ENCODE measurements around the gene COL11A1.

- TF ChIP-seq, protein P1, sequence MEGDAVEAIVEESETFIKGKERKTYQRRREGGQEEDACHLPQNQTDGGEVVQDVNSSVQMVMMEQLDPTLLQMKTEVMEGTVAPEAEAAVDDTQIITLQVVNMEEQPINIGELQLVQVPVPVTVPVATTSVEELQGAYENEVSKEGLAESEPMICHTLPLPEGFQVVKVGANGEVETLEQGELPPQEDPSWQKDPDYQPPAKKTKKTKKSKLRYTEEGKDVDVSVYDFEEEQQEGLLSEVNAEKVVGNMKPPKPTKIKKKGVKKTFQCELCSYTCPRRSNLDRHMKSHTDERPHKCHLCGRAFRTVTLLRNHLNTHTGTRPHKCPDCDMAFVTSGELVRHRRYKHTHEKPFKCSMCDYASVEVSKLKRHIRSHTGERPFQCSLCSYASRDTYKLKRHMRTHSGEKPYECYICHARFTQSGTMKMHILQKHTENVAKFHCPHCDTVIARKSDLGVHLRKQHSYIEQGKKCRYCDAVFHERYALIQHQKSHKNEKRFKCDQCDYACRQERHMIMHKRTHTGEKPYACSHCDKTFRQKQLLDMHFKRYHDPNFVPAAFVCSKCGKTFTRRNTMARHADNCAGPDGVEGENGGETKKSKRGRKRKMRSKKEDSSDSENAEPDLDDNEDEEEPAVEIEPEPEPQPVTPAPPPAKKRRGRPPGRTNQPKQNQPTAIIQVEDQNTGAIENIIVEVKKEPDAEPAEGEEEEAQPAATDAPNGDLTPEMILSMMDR (tag by site-specific recombination; IDR thresholded peaks at IDR 0.05) = no peak
- no peak for TF ChIP-seq TCF7L2 (IDR thresholded peaks at IDR 0.05; ENCODE audit: borderline replicate concordance, low read depth, low read length)
- TF ChIP-seq SALL2 (tag by site-specific recombination; IDR thresholded peaks at IDR 0.05; ENCODE audit: borderline replicate concordance) = no peak
- no peak for TF ChIP-seq ZBTB10 (tag by site-specific recombination; IDR thresholded peaks at IDR 0.05)
- no peak for TF ChIP-seq ZNF449 (tag by site-specific recombination; IDR thresholded peaks at IDR 0.05)
- TF ChIP-seq, protein P2, sequence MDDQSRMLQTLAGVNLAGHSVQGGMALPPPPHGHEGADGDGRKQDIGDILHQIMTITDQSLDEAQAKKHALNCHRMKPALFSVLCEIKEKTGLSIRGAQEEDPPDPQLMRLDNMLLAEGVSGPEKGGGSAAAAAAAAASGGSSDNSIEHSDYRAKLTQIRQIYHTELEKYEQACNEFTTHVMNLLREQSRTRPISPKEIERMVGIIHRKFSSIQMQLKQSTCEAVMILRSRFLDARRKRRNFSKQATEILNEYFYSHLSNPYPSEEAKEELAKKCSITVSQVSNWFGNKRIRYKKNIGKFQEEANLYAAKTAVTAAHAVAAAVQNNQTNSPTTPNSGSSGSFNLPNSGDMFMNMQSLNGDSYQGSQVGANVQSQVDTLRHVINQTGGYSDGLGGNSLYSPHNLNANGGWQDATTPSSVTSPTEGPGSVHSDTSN (CRISPR knock-in tag; IDR thresholded peaks at IDR 0.05) = no peak
These were observed 2.4 kb upstream of the COL11A1 start for GRCh38 chr1:103110701-103111100.
